CD4-positive, CD25-positive, alpha-beta regulatory T cell (primary cell): Measurements from ENCODE around the gene NRGN. TPM values are rescaled to one million over a fixed set of nuclear protein-coding genes. Genes with fewer than 3 reads are reported as not detected.
A peak's percentile ranks its signal among the peaks of the same experiment; 100 is the strongest.

Experiments
- ATAC-seq, 2 donors: fragments of 150-1000 bp; cut with Tn5 transposase; one replicate each; pipeline ENCODE4 v1.10.0; 2021; ENCODE audit warnings: low read depth in 2 of 2, moderate number of reproducible peaks in 2 of 2, moderate library complexity in 1 of 2
- DNase-seq, 3 donors: peaks; one replicate each; pipeline versions ENCODE4 v3.0.0 to v3.0.0-alpha.2; 2012 to 2022; ENCODE audit warnings: mixed read lengths in 1 of 3
- H3K27ac ChIP-seq: one replicate; pipeline ENCODE4 v1.7.0; 2013; ENCODE audit warnings: mild to moderate bottlenecking, low read length; ENCODE audit not compliant: insufficient read depth, poor library complexity, severe bottlenecking
- H3K27me3 ChIP-seq: one replicate; pipeline ENCODE4 v1.7.0; 2013; ENCODE audit warnings: low read length; ENCODE audit not compliant: control insufficient read depth, insufficient read depth
- H3K36me3 ChIP-seq: one replicate; pipeline ENCODE4 v1.7.0; 2013; ENCODE audit warnings: mild to moderate bottlenecking, low read length, moderate library complexity; ENCODE audit not compliant: control insufficient read depth, insufficient read depth
- H3K4me1 ChIP-seq: 2 replicates; pipeline ENCODE4 v1.7.0; 2013; ENCODE audit warnings: mild to moderate bottlenecking, low read length; ENCODE audit not compliant: insufficient read depth, control insufficient read depth, poor library complexity, severe bottlenecking
- H3K4me3 ChIP-seq: one replicate; pipeline ENCODE4 v1.7.0; 2013; ENCODE audit warnings: low read depth, mild to moderate bottlenecking, low read length, moderate library complexity
- H3K9me3 ChIP-seq, 2 experiments: 1 replicate in 1 of 2; 2 replicates in 1 of 2; pipeline ENCODE4 v1.7.0; 2013; ENCODE audit warnings: low read length in 2 of 2, mild to moderate bottlenecking in 1 of 2, moderate library complexity in 1 of 2; ENCODE audit not compliant: control insufficient read depth in 2 of 2
- H3K27ac Mint-ChIP-seq, 3 donors: one replicate each; pipeline ENCODE4 v1.8.0; 2020 to 2022; ENCODE audit warnings: mild to moderate bottlenecking in 3 of 3, mixed read lengths in 3 of 3, moderate library complexity in 2 of 3
- H3K27me3 Mint-ChIP-seq: one replicate; pipeline ENCODE4 v1.8.0; 2022; ENCODE audit warnings: mild to moderate bottlenecking, mixed read lengths
- H3K36me3 Mint-ChIP-seq: one replicate; pipeline ENCODE4 v1.8.0; 2020; ENCODE audit warnings: mixed read lengths
- H3K4me1 Mint-ChIP-seq, 4 donors: one replicate each; pipeline ENCODE4 v1.8.0; 2020 to 2022; ENCODE audit warnings: mixed read lengths in 4 of 4, mild to moderate bottlenecking in 1 of 4
- H3K4me3 Mint-ChIP-seq, 4 donors: one replicate each; pipeline ENCODE4 v1.8.0; 2020 to 2022; ENCODE audit warnings: mild to moderate bottlenecking in 4 of 4, mixed read lengths in 4 of 4, moderate library complexity in 3 of 4
- H3K9me3 Mint-ChIP-seq, 7 donors: one replicate each; pipeline ENCODE4 v1.8.0; 2020 to 2022; ENCODE audit warnings: mixed read lengths in 7 of 7, mild to moderate bottlenecking in 3 of 7, moderate library complexity in 2 of 7
- polyA plus RNA-seq, 4 donors: library from polyadenylated mRNA; unstranded; fragments of 300-500 nt; fragmentation: Illumina TruSeq; gene quantifications; one replicate each; pipeline ENCODE4 v1.2.3, GENCODE V29; 2021
- total RNA-seq: library from RNA; stranded (reverse); gene quantifications from one replicate; pipeline ENCODE4 v1.2.3, GENCODE V29; 2022

The NRGN gene
- total and polyA plus RNA-seq, 5 donors from 2014 or later: 0.16 to 58.8 (median 0.22) TPM

GRCh38 chr11:124740277-124740882 is 638 bp downstream of the NRGN start:
- H3K9me3 ChIP-seq: no peaks in the 10 kb centered on the region
- H3K27me3 Mint-ChIP-seq: peaks cover 31% of the 10 kb centered on the region
- H3K4me1 ChIP-seq: peaks cover 18% of the 10 kb centered on the region
- no peaks in the 10 kb centered on the region for H3K36me3 ChIP-seq
- no peaks in the 10 kb centered on the region for H3K36me3 Mint-ChIP-seq
- no peaks in the 10 kb centered on the region for H3K9me3 Mint-ChIP-seq
- H3K27ac ChIP-seq: no peak overlapping the region
- peak overlapping the region; percentile 80 to 90 (median 86) for H3K4me3 Mint-ChIP-seq
- peak overlapping the region in 2 of 3 donors; percentile 54 to 71 for H3K27ac Mint-ChIP-seq
- ATAC-seq (peak; percentile 51 to 58), DNase-seq (peak; percentile 40 to 64 (median 50))
- H3K4me3 ChIP-seq: peak overlapping the region; percentile 51
- H3K27me3 ChIP-seq: peaks cover 7% of the 10 kb centered on the region
- H3K4me1 Mint-ChIP-seq: peaks cover 4 to 31% (median 9%) of the 10 kb centered on the region in 4 donors

GRCh38 chr11:124742555-124742954 is 2.8 kb downstream of the NRGN start:
- Histone ChIP-seq H3K27me3 (peaks cover 7% of the 10 kb centered on the region), H3K36me3 (no peaks in the 10 kb centered on the region), H3K27ac (no peak overlapping the region), H3K4me3 (no peak overlapping the region), H3K4me1 (peaks cover 25% of the 10 kb centered on the region), H3K9me3 (no peaks in the 10 kb centered on the region)
- Mint-ChIP-seq H3K36me3 (no peaks in the 10 kb centered on the region), H3K4me1 (peaks cover 4 to 41% (median 12%) of the 10 kb centered on the region in 4 donors), H3K4me3 (peak overlapping the region in 1 of 4 donors; percentile 4), H3K9me3 (no peaks in the 10 kb centered on the region), H3K27me3 (peaks cover 29% of the 10 kb centered on the region), H3K27ac (no peak overlapping the region)
- DNase-seq (no peak), ATAC-seq (no peak)

- H3K27me3 Mint-ChIP-seq: peaks cover 26% of the 10 kb centered on the region
- no peaks in the 10 kb centered on the region for H3K9me3 ChIP-seq
- peaks cover 25% of the 10 kb centered on the region for H3K4me1 ChIP-seq
- no peak overlapping the region for H3K27ac ChIP-seq
- no peaks in the 10 kb centered on the region for H3K36me3 ChIP-seq
- DNase-seq: no peak
- H3K4me1 Mint-ChIP-seq: peaks cover 4 to 41% (median 12%) of the 10 kb centered on the region in 4 donors
- H3K4me3 ChIP-seq: no peak overlapping the region
- H3K27ac Mint-ChIP-seq: no peak overlapping the region
- H3K9me3 Mint-ChIP-seq: no peaks in the 10 kb centered on the region
- H3K27me3 ChIP-seq: peaks cover 7% of the 10 kb centered on the region
- H3K36me3 Mint-ChIP-seq: no peaks in the 10 kb centered on the region
- peak overlapping the region in 2 of 4 donors; percentile 87 to 96 for H3K4me3 Mint-ChIP-seq
- ATAC-seq: no peak
Measured at GRCh38 chr11:124743050-124743449, 3.3 kb downstream of the NRGN start.

GRCh38 chr11:124745270-124745834 is 5.6 kb downstream of the NRGN start:
- Mint-ChIP-seq H3K9me3 (no peaks in the 10 kb centered on the region), H3K27me3 (peaks cover 21% of the 10 kb centered on the region), H3K36me3 (no peaks in the 10 kb centered on the region), H3K4me3 (peak overlapping the region; percentile 64 to 96 (median 70)), H3K27ac (peak overlapping the region in 1 of 3 donors; percentile 77), H3K4me1 (peaks cover 0 to 36% (median 9%) of the 10 kb centered on the region in 4 donors)
- no peak for ATAC-seq
- Histone ChIP-seq H3K9me3 (no peaks in the 10 kb centered on the region), H3K36me3 (no peaks in the 10 kb centered on the region), H3K4me1 (peaks cover 13% of the 10 kb centered on the region), H3K4me3 (no peak overlapping the region), H3K27me3 (peaks cover 7% of the 10 kb centered on the region), H3K27ac (no peak overlapping the region)
- DNase-seq: no peak

GRCh38 chr11:124745835-124746620 is 6.3 kb downstream of the NRGN start:
- Histone ChIP-seq H3K36me3 (no peaks in the 10 kb centered on the region), H3K4me1 (peaks cover 7% of the 10 kb centered on the region), H3K4me3 (peak overlapping the region; percentile 86), H3K27ac (peak overlapping the region; percentile 45), H3K27me3 (peaks cover 4% of the 10 kb centered on the region), H3K9me3 (no peaks in the 10 kb centered on the region)
- DNase-seq: peak in 1 of 3 donors; percentile 37
- peak; percentile 12 to 13 for ATAC-seq
- no peaks in the 10 kb centered on the region for H3K9me3 Mint-ChIP-seq
- H3K36me3 Mint-ChIP-seq: no peaks in the 10 kb centered on the region
- H3K27me3 Mint-ChIP-seq: peaks cover 18% of the 10 kb centered on the region
- peaks cover 0 to 30% (median 3%) of the 10 kb centered on the region in 4 donors for H3K4me1 Mint-ChIP-seq
- H3K4me3 Mint-ChIP-seq: peak overlapping the region; percentile 95 to 100 (median 98)
- peak overlapping the region; percentile 50 to 98 (median 84) for H3K27ac Mint-ChIP-seq

- H3K4me3 ChIP-seq: peak overlapping the region; percentile 86
- Mint-ChIP-seq H3K27ac (peak overlapping the region; percentile 50 to 98 (median 84)), H3K9me3 (no peaks in the 10 kb centered on the region), H3K36me3 (no peaks in the 10 kb centered on the region), H3K27me3 (peaks cover 14% of the 10 kb centered on the region), H3K4me1 (peaks cover 0 to 24% (median 3%) of the 10 kb centered on the region in 4 donors), H3K4me3 (peak overlapping the region; percentile 95 to 100 (median 98))
- no peaks in the 10 kb centered on the region for H3K36me3 ChIP-seq
- peaks cover 7% of the 10 kb centered on the region for H3K4me1 ChIP-seq
- DNase-seq (peak; percentile 59 to 83 (median 80)), ATAC-seq (peak; percentile 81 to 86)
- no peaks in the 10 kb centered on the region for H3K9me3 ChIP-seq
- no peaks in the 10 kb centered on the region for H3K27me3 ChIP-seq
- peak overlapping the region; percentile 45 for H3K27ac ChIP-seq
Measured at GRCh38 chr11:124746621-124747243, 7.0 kb downstream of the NRGN start.

GRCh38 chr11:124747406-124748099 is 7.8 kb downstream of the NRGN start:
- H3K4me3 ChIP-seq: peak overlapping the region; percentile 86
- no peak for DNase-seq
- Mint-ChIP-seq H3K9me3 (no peaks in the 10 kb centered on the region), H3K27me3 (peaks cover 14% of the 10 kb centered on the region), H3K27ac (peak overlapping the region; percentile 66 to 98 (median 84)), H3K4me1 (peaks cover 0 to 24% (median 3%) of the 10 kb centered on the region in 4 donors), H3K36me3 (no peaks in the 10 kb centered on the region), H3K4me3 (peak overlapping the region; percentile 95 to 100 (median 98))
- ATAC-seq: no peak
- H3K4me1 ChIP-seq: peaks cover 7% of the 10 kb centered on the region
- no peaks in the 10 kb centered on the region for H3K9me3 ChIP-seq
- H3K36me3 ChIP-seq: no peaks in the 10 kb centered on the region
- H3K27me3 ChIP-seq: no peaks in the 10 kb centered on the region
- H3K27ac ChIP-seq: no peak overlapping the region
